Measurements from ENCODE around the gene CREB5.
"Not testable (repeated sequence)": the region's sequence is repeated elsewhere in the genome, so short reads cannot be mapped to it uniquely, and the experiment has no call there.

CREB5 gene

DNA sequence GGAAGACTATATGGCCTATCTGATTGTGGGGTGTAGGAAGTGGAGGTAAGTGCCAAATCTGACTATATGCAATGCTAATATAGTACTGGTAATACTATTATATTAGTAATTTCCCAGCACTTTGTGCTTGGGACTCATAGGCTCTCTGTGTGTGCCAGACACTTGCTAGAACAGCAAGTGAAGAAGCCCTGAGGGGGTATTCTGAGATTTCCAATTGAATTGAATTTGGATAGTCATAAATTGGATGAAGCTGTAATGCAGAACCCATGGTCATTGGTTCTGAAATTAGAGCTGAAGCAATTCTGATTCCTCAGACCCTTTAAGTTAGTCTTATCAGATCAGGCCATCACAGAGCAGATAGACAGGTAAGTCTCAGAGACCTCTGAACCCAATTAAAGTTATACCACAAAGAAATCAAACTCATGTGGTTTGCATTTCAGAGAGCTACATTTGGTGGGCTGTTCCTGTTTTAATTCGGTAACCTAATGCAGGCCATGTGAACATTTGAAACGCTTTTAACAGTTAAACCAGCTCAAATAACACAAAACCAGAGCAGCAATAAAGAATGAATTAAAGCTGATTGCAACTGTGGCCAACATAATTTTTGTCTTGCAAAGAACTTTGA is 179.5 kb downstream of the CREB5 start:
- H3K36me3 ChIP-seq (ENCODE audit: control insufficient read depth in 5 of 5, insufficient read depth in 5 of 5, low read length in 5 of 5) = no peaks in the 10 kb centered on the region
- H3K27ac ChIP-seq (ENCODE audit: low read depth, low read length) = no peak overlapping the region
- H3K9me3 ChIP-seq (ENCODE audit: control insufficient read depth in 5 of 5, low read length in 5 of 5) = no peaks in the 10 kb centered on the region
- H3K4me1 ChIP-seq (ENCODE audit: control insufficient read depth in 5 of 5, insufficient read depth in 5 of 5, low read length in 5 of 5) = peaks cover 0 to 3% (median 0%) of the 10 kb centered on the region in 5 donors
- no peak overlapping the region for H3K4me3 ChIP-seq (ENCODE audit: low read depth in 1 of 5, low read length in 5 of 5)
- no peak overlapping the region for H3K9ac ChIP-seq (ENCODE audit: low read length in 5 of 5)
- H3K27me3 ChIP-seq (ENCODE audit: control insufficient read depth in 5 of 5, insufficient read depth in 4 of 5, low read length in 5 of 5) = no peaks in the 10 kb centered on the region

DNA sequence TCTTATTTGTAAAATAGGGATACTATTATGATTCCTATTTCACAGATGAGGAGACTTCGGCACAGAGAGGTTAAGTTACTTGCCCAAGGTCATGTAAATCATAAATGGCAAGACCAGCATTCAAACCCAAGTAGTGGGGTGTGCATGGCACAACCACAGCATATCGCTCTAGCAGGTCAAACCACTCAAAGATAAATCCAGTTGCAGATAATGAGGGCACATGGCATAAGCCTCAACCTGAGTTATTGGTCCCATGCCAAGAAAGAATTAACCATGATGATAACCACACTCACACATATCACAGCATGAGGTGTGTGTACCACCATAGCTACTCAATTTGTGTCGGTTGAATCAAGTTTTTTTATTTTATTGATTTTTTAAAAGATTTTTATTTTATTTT is 180.5 kb downstream of the CREB5 start:
- H3K9ac ChIP-seq (ENCODE audit: low read length in 5 of 5) = no peak overlapping the region
- no peaks in the 10 kb centered on the region for H3K36me3 ChIP-seq (ENCODE audit: control insufficient read depth in 5 of 5, insufficient read depth in 5 of 5, low read length in 5 of 5)
- H3K4me3 ChIP-seq (ENCODE audit: low read depth in 1 of 5, low read length in 5 of 5) = no peak overlapping the region
- H3K27ac ChIP-seq (ENCODE audit: low read depth, low read length) = no peak overlapping the region
- H3K9me3 ChIP-seq (ENCODE audit: control insufficient read depth in 5 of 5, low read length in 5 of 5) = no peaks in the 10 kb centered on the region
- H3K4me1 ChIP-seq (ENCODE audit: control insufficient read depth in 5 of 5, insufficient read depth in 5 of 5, low read length in 5 of 5) = peaks cover 0 to 3% (median 0%) of the 10 kb centered on the region in 5 donors
- no peaks in the 10 kb centered on the region for H3K27me3 ChIP-seq (ENCODE audit: control insufficient read depth in 5 of 5, insufficient read depth in 4 of 5, low read length in 5 of 5)

DNA sequence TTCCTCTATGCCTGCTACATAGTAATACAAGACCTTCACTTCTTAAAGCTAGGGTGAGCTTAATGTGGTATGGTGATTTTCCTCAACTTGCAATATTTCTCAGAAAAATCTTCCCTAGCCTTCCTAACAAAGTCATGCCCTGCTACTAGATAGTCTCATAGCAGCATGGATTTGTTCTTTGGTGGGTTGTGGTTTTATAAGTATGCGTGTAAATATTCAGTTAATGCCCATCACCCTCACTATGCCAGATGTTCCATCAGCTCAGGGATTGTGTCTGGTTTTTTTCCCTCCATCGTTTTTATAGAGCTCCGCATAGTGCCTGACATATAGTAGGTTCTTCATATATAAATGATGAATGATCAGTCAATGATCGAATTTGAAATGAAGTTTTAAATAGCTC is 182.8 kb downstream of the CREB5 start:
- H3K4me1 ChIP-seq (ENCODE audit: control insufficient read depth in 5 of 5, insufficient read depth in 5 of 5, low read length in 5 of 5) = peaks cover 0 to 3% (median 0%) of the 10 kb centered on the region in 5 donors
- no peak overlapping the region for H3K9ac ChIP-seq (ENCODE audit: low read length in 5 of 5)
- no peaks in the 10 kb centered on the region for H3K27me3 ChIP-seq (ENCODE audit: control insufficient read depth in 5 of 5, insufficient read depth in 4 of 5, low read length in 5 of 5)

DNA sequence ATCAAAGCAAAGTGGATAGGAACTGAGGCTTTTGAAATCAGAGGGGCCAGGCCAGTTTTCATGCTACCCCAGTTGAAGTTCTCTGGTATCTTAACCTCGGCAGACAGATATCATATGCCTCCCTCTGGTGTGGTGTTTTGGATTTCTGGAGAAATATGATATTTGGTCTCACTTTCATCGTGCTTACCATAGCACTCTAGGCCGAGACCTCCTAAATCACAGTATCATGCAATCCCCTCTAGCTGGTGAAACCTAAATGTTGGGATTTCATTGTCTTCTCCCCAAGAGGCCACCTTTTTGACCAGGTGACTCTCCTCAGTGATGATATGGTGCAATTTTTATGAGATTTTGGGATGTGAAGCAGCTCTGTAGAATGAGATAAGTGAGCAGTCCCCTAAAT is 183.5 kb downstream of the CREB5 start:
- Histone ChIP-seq H3K9ac (ENCODE audit: low read length in 5 of 5) (no peak overlapping the region), H3K4me3 (ENCODE audit: low read depth in 1 of 5, low read length in 5 of 5) (no peak overlapping the region), H3K9me3 (ENCODE audit: control insufficient read depth in 5 of 5, low read length in 5 of 5) (no peaks in the 10 kb centered on the region), H3K27me3 (ENCODE audit: control insufficient read depth in 5 of 5, insufficient read depth in 4 of 5, low read length in 5 of 5) (no peaks in the 10 kb centered on the region), H3K36me3 (ENCODE audit: control insufficient read depth in 5 of 5, insufficient read depth in 5 of 5, low read length in 5 of 5) (no peaks in the 10 kb centered on the region), H3K4me1 (ENCODE audit: control insufficient read depth in 5 of 5, insufficient read depth in 5 of 5, low read length in 5 of 5) (peaks cover 0 to 3% (median 0%) of the 10 kb centered on the region in 5 donors), H3K27ac (ENCODE audit: low read depth, low read length) (no peak overlapping the region)

More for the DNA sequence above, 182.8 kb downstream of the CREB5 start:
- Histone ChIP-seq H3K36me3 (ENCODE audit: control insufficient read depth in 5 of 5, insufficient read depth in 5 of 5, low read length in 5 of 5) (no peaks in the 10 kb centered on the region), H3K4me3 (ENCODE audit: low read depth in 1 of 5, low read length in 5 of 5) (no peak overlapping the region), H3K9me3 (ENCODE audit: control insufficient read depth in 5 of 5, low read length in 5 of 5) (no peaks in the 10 kb centered on the region), H3K27ac (ENCODE audit: low read depth, low read length) (no peak overlapping the region)

DNA sequence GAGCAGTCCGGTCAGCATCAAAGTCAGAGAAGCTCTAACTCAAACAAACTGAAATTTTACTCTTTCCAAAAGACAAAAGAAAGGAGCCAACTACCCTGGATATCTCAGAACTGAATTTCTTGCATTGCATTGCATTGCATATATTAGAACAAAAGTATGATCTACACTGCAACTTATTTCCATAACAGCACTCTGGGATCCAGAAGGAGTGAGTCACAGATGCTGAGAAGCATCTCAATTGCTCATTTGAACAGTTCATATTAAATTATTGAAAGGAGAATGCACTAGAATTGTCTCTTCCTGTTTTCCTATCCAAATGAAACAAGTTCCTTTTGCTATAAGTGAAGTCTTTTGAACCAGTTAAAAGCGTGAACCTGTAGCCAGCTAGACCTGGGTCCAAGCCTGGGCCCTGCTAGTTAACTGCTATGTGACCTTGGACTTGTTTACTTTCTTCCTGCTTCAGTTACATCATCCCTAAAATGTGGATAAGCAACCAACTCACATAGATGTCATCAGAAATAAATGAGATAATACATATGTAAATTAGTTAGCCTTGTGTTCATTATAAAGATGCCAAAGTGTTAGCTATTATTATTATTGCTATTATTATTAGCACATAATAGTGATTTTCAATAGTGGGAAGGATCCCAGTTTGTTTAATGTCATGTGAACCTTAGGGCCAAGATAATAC is 184.1 kb downstream of the CREB5 start:
- Histone ChIP-seq H3K36me3 (ENCODE audit: control insufficient read depth in 5 of 5, insufficient read depth in 5 of 5, low read length in 5 of 5) (no peaks in the 10 kb centered on the region), H3K27me3 (ENCODE audit: control insufficient read depth in 5 of 5, insufficient read depth in 4 of 5, low read length in 5 of 5) (no peaks in the 10 kb centered on the region), H3K4me3 (ENCODE audit: low read depth in 1 of 5, low read length in 5 of 5) (no peak overlapping the region), H3K9me3 (ENCODE audit: control insufficient read depth in 5 of 5, low read length in 5 of 5) (no peaks in the 10 kb centered on the region), H3K9ac (ENCODE audit: low read length in 5 of 5) (no peak overlapping the region), H3K4me1 (ENCODE audit: control insufficient read depth in 5 of 5, insufficient read depth in 5 of 5, low read length in 5 of 5) (peaks cover 0 to 2% (median 0%) of the 10 kb centered on the region in 5 donors), H3K27ac (ENCODE audit: low read depth, low read length) (no peak overlapping the region)

DNA sequence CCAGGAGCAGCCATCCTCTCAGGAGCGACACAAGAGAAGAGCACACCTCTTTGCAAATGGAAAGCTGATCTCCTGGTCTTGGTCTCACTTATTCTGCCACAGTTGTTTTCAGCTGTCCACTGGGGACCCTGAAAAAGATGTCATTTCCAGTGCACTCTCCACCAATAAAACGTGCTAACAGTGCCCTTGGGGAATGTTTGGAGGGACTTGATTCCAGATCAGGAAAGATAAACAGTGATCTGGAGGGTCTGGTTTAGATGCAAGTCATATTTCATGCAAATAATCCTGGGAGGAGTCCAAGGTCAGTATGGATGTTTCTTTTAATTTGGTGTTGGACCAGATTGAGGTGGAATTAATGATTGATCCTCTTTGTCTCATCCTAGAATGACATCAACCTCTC is 185.0 kb downstream of the CREB5 start:
- H3K4me3 ChIP-seq (ENCODE audit: low read depth in 1 of 5, low read length in 5 of 5) = no peak overlapping the region
- H3K36me3 ChIP-seq (ENCODE audit: control insufficient read depth in 5 of 5, insufficient read depth in 5 of 5, low read length in 5 of 5) = no peaks in the 10 kb centered on the region
- no peaks in the 10 kb centered on the region for H3K27me3 ChIP-seq (ENCODE audit: control insufficient read depth in 5 of 5, insufficient read depth in 4 of 5, low read length in 5 of 5)
- no peaks in the 10 kb centered on the region for H3K4me1 ChIP-seq (ENCODE audit: control insufficient read depth in 5 of 5, insufficient read depth in 5 of 5, low read length in 5 of 5)
- no peak overlapping the region for H3K27ac ChIP-seq (ENCODE audit: low read depth, low read length)
- H3K9ac ChIP-seq (ENCODE audit: low read length in 5 of 5) = no peak overlapping the region
- H3K9me3 ChIP-seq (ENCODE audit: control insufficient read depth in 5 of 5, low read length in 5 of 5) = no peaks in the 10 kb centered on the region

DNA sequence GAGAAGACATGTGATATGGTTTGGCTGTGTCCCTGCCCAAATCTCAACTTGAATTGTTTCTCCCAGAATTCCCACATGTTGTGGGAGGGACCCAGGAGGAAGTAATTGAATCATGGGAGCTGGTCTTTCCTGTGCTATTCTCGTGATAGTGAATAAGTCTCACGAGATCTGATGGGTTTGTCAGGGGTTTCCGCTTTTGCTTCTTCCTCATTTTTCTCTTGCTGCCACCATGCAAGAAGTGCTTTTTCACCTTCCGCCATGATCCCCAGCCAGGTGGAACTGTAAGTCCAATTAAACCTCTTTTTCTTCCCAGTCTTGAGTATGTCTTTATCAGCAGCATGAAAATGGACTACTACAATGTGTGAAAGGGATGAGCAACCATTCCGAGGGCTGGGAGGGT is 185.7 kb downstream of the CREB5 start:
- H3K4me1 ChIP-seq (ENCODE audit: control insufficient read depth in 5 of 5, insufficient read depth in 5 of 5, low read length in 5 of 5); H3K4me3 ChIP-seq (ENCODE audit: low read depth in 1 of 5, low read length in 5 of 5); H3K9ac ChIP-seq (ENCODE audit: low read length in 5 of 5); H3K27ac ChIP-seq (ENCODE audit: low read depth, low read length); H3K9me3 ChIP-seq (ENCODE audit: control insufficient read depth in 5 of 5, low read length in 5 of 5); H3K36me3 ChIP-seq (ENCODE audit: control insufficient read depth in 5 of 5, insufficient read depth in 5 of 5, low read length in 5 of 5); H3K27me3 ChIP-seq (ENCODE audit: control insufficient read depth in 5 of 5, insufficient read depth in 4 of 5, low read length in 5 of 5): not testable (repeated sequence)

DNA sequence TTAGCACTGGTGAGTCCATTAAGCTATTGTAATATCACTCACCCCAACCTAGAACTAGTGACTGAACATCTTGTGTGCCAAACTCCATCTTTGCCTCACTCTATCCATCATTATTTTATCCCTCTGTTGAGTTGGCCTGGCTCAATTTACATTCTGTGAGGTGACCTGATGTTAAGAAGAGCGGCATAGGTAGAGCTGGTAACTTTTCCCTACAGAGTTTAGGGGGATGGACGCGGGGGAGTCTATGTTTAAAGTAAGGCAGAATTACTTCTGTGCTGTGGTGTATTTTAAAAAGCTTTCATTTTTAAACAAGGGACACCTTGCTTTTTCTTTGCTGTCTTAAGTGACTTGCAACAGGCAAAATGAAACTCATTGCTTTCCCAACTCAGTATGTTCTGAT is 186.3 kb downstream of the CREB5 start:
- H3K27me3 ChIP-seq (ENCODE audit: control insufficient read depth in 5 of 5, insufficient read depth in 4 of 5, low read length in 5 of 5) = no peaks in the 10 kb centered on the region
- no peaks in the 10 kb centered on the region for H3K4me1 ChIP-seq (ENCODE audit: control insufficient read depth in 5 of 5, insufficient read depth in 5 of 5, low read length in 5 of 5)
- H3K36me3 ChIP-seq (ENCODE audit: control insufficient read depth in 5 of 5, insufficient read depth in 5 of 5, low read length in 5 of 5) = no peaks in the 10 kb centered on the region
- no peak overlapping the region for H3K9ac ChIP-seq (ENCODE audit: low read length in 5 of 5)
- H3K4me3 ChIP-seq (ENCODE audit: low read depth in 1 of 5, low read length in 5 of 5) = no peak overlapping the region
- no peak overlapping the region for H3K27ac ChIP-seq (ENCODE audit: low read depth, low read length)
- no peaks in the 10 kb centered on the region for H3K9me3 ChIP-seq (ENCODE audit: control insufficient read depth in 5 of 5, low read length in 5 of 5)

DNA sequence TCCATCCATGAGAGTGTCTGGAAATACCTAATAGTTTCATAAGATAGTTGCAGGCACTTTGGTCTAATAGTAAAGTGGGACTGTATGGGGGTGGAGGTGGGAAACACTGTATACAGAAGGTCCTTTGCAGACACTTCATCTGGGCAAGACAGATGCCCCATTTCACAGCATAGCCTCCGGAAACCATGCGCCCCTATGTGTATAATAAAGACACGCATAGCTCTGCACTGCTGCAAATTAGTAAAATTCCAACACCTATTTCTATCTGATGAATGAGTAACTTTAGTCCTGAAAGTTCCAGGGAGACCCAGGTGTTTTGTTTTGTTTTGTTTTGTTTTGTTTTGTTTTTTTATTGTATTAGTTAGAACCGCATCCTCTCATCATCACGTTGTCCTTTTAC is 187.1 kb downstream of the CREB5 start:
- no peaks in the 10 kb centered on the region for H3K27me3 ChIP-seq (ENCODE audit: control insufficient read depth in 5 of 5, insufficient read depth in 4 of 5, low read length in 5 of 5)
- no peaks in the 10 kb centered on the region for H3K36me3 ChIP-seq (ENCODE audit: control insufficient read depth in 5 of 5, insufficient read depth in 5 of 5, low read length in 5 of 5)
- H3K9me3 ChIP-seq (ENCODE audit: control insufficient read depth in 5 of 5, low read length in 5 of 5) = no peaks in the 10 kb centered on the region
- no peaks in the 10 kb centered on the region for H3K4me1 ChIP-seq (ENCODE audit: control insufficient read depth in 5 of 5, insufficient read depth in 5 of 5, low read length in 5 of 5)
- no peak overlapping the region for H3K4me3 ChIP-seq (ENCODE audit: low read depth in 1 of 5, low read length in 5 of 5)
- no peak overlapping the region for H3K9ac ChIP-seq (ENCODE audit: low read length in 5 of 5)
- no peak overlapping the region for H3K27ac ChIP-seq (ENCODE audit: low read depth, low read length)

DNA sequence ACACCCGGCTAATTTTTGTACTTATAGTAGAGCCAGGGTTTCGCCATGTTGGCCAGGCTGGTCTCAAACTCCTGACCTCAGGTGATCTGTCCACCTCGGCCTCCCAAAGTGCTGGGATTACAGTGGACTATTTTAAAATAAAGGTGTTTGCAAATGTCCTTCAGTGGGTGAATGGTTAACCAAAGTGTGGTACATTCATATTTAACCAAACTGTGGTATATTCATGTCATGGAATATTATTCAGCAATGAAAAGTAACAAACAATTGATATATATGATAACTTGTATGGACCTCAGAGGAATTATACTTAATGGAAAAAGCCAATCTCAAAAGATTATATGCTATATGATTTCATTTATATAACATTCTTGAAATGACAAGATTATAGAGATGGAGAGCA is 190.0 kb downstream of the CREB5 start:
- Histone ChIP-seq H3K27ac (ENCODE audit: low read depth, low read length) (no peak overlapping the region), H3K27me3 (ENCODE audit: control insufficient read depth in 5 of 5, insufficient read depth in 4 of 5, low read length in 5 of 5) (no peaks in the 10 kb centered on the region), H3K9ac (ENCODE audit: low read length in 5 of 5) (no peak overlapping the region), H3K36me3 (ENCODE audit: control insufficient read depth in 5 of 5, insufficient read depth in 5 of 5, low read length in 5 of 5) (no peaks in the 10 kb centered on the region), H3K4me1 (ENCODE audit: control insufficient read depth in 5 of 5, insufficient read depth in 5 of 5, low read length in 5 of 5) (peaks cover 0 to 11% (median 0%) of the 10 kb centered on the region in 5 donors), H3K4me3 (ENCODE audit: low read depth in 1 of 5, low read length in 5 of 5) (no peak overlapping the region), H3K9me3 (ENCODE audit: control insufficient read depth in 5 of 5, low read length in 5 of 5) (no peaks in the 10 kb centered on the region)

Data from subcutaneous abdominal adipose tissue (tissue), 5 donors.